GM10266 (cell line): ENCODE measurements around the gene CXorf65.

Source experiments
- DNase-seq: peaks from one replicate; pipeline ENCODE4 v3.0.0; 2012; ENCODE audit errors: extremely low spot score
- CTCF ChIP-seq: IDR thresholded peaks from 2 replicates; pipeline ENCODE4 v1.5.1; 2012; ENCODE audit warnings: mild to moderate bottlenecking, low read depth; ENCODE audit not compliant: control insufficient read depth, insufficient read depth; ENCODE audit errors: missing control alignments

The CXorf65 gene

GRCh38 chrX:71085900-71086299 is 20.6 kb downstream of the CXorf65 start:
- no peak for DNase-seq
- TF ChIP-seq CTCF: no peak

DNA sequence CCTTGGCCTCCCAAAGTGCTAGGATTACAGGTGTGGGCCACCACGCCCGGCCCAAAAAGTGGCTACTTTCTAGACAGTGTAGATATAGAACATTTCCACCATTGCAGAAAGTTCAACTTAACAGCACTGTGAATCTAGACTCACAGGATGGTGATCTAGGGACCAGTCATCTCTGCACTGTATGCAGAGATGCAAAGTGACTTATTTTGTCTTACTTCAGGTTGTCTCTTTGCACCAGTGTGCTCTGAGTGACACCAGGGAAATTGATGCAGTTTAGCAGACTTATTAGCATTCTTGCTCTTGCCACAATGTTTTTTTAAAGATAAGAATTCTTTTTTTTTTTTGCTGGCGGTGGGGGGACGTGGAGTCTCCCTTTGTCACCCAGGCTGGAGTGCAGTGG is 23.7 kb downstream of the CXorf65 start:
- no peak for TF ChIP-seq CTCF
- DNase-seq: no peak

- DNase-seq: no peak
- no peak for TF ChIP-seq CTCF
These were observed 24.4 kb downstream of the CXorf65 start for GRCh38 chrX:71082124-71082647.

GRCh38 chrX:71081330-71082123 is 25.0 kb downstream of the CXorf65 start:
- DNase-seq: no peak
- TF ChIP-seq CTCF: no peak

- no peak for DNase-seq
- no peak for TF ChIP-seq CTCF
These were observed 36.0 kb downstream of the CXorf65 start for GRCh38 chrX:71070531-71070930.

GRCh38 chrX:71068044-71068918 is 38.3 kb downstream of the CXorf65 start, which contains the start of gene SNX12:
Gene SNX12, minus strand, starts transcription at chrX:71068334. Its CDS starts 28 bp downstream, at chrX:71068306.
- peak; percentile 89 for DNase-seq
- TF ChIP-seq CTCF: peak; percentile 19

GRCh38 chrX:71067712-71068043 is 38.9 kb downstream of the CXorf65 start:
- TF ChIP-seq CTCF: no peak

More at GRCh38 chrX:71067712-71068043, 38.9 kb downstream of the CXorf65 start:
- peak; percentile 4 for DNase-seq
